Omental fat pad (tissue), 4 donors: ENCODE measurements around the gene NINJ1. TPM values are rescaled to one million over a fixed set of nuclear protein-coding genes. Genes with fewer than 3 reads are reported as not detected.

Source experiments
- ATAC-seq: fragments of 150-250 bp; one replicate; pipeline ENCODE4 v1.9.1; 2016; ENCODE audit warnings: mild to moderate bottlenecking, moderate library complexity; ENCODE audit not compliant: low FRiP score
- DNase-seq: peaks from one replicate; pipeline ENCODE4 v3.0.0-alpha.2; 2019; ENCODE audit warnings: low spot score
- total RNA-seq, 4 donors: library from RNA; depleted of rRNA; stranded (reverse); fragments of >200 nt; gene quantifications; one replicate each; pipeline ENCODE4 v1.1.0, GENCODE V29; 2016
- TF ChIP-seq, protein P1 (sequence below), 3 donors: fragments of 450-650 bp; IDR thresholded peaks; one replicate each; pipeline ENCODE4 v1.5.1; 2016 to 2017; ENCODE audit warnings: antibody characterized with exemption in 3 of 3, mild to moderate bottlenecking in 3 of 3, moderate library complexity in 2 of 3

Gene NINJ1
- total RNA-seq, 4 donors from 2014 or later: 63.3 to 137 (median 104) TPM

GRCh38 chr9:93137362-93137761 lies 3.3 kb upstream of the NINJ1 start:
- DNase-seq: no peak
- TF ChIP-seq, protein P1, sequence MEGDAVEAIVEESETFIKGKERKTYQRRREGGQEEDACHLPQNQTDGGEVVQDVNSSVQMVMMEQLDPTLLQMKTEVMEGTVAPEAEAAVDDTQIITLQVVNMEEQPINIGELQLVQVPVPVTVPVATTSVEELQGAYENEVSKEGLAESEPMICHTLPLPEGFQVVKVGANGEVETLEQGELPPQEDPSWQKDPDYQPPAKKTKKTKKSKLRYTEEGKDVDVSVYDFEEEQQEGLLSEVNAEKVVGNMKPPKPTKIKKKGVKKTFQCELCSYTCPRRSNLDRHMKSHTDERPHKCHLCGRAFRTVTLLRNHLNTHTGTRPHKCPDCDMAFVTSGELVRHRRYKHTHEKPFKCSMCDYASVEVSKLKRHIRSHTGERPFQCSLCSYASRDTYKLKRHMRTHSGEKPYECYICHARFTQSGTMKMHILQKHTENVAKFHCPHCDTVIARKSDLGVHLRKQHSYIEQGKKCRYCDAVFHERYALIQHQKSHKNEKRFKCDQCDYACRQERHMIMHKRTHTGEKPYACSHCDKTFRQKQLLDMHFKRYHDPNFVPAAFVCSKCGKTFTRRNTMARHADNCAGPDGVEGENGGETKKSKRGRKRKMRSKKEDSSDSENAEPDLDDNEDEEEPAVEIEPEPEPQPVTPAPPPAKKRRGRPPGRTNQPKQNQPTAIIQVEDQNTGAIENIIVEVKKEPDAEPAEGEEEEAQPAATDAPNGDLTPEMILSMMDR (IDR thresholded peaks at IDR 0.05): no peak
- ATAC-seq: no peak

DNA sequence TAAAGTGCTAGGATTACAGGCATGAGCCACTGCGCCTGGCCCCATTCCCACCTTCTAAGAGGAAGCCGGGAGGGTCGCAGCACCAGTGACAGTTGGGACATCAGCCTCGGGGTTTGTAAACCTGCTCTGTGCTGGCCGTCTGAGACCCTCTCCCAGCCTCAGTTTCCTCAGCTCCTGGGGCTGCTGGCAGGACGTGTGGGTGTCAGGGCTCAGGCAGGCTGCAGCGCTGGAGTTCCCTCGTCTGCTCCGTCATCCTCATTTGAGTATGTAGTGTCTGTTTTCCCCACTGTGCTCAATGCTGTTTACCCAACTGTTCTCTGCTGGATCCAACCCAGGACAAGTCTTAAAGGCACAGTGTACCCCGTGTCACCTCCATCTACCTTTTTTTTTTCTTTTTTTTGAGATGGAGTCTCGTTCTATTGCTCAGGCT lies 2.0 kb upstream of the NINJ1 start:
- DNase-seq (no peak), ATAC-seq (no peak)
- TF ChIP-seq, protein P1 (IDR thresholded peaks at IDR 0.05): no peak

DNA sequence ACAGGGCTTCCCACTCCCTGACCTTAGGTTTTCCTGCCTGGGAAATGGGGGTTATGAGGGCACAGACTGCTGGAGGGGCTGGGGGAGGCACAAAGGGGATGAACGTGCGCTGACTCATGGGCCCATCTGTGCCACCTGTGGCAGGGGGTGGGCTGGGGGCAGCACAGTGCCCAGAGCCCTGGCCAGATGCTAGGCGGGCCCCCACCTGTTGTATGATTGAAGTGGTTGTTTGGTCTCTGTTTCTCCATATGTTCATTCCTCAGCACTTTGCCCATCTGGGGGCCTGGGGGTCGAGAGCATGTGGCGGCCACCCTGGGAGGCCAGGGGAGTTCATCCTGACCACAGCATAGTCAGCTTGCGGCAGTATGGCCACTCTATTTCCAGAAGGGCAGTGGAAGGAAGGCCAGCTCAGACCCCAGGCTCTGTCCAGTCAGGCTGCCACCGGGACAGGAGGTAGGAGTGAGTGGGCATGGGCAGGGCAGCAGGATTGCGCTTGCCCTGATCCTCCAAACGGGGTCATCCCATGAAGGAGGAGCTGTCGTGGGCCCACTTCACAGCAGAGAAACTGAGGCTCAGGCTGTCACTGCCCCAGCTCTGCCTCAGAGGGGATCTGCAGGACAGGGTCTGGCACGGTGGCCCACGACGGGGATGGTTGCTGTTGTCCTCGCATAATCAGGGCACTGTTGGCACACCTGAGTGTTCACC lies 841 bp upstream of the NINJ1 start:
- TF ChIP-seq, protein P1 (IDR thresholded peaks at IDR 0.05): no peak
- ATAC-seq (no peak), DNase-seq (no peak)

DNA sequence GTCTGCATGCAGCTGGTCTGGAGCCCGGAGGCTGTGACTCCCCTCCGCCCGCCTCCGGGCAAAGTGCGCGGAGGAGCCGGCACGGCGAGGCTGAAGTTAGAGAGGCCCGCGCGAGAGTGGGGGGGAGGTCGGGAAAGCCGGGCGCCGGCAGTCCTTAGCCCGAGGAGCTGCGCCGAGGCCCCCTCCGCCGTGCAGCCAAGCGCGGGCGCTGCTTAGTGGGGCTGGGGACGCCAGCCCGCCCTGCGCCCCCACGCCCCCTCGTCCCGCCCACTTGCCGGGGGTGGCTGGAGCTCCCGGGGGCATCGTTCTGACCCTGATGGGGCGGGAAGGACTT lies 403 bp downstream of the NINJ1 start:
- peak; percentile 64 for ATAC-seq
- TF ChIP-seq, protein P1 (IDR thresholded peaks at IDR 0.05): no peak
- DNase-seq: peak; percentile 64

- TF ChIP-seq, protein P1 (IDR thresholded peaks at IDR 0.05): no peak
- ATAC-seq (no peak), DNase-seq (no peak)
Measured at GRCh38 chr9:93132946-93133680, 938 bp downstream of the NINJ1 start.

GRCh38 chr9:93132287-93132927 lies 1.6 kb downstream of the NINJ1 start:
- ATAC-seq (no peak), DNase-seq (no peak)
- TF ChIP-seq, protein P1 (IDR thresholded peaks at IDR 0.05): no peak
